ENCODE results near the gene AFAP1L2.

The AFAP1L2 gene

DNA sequence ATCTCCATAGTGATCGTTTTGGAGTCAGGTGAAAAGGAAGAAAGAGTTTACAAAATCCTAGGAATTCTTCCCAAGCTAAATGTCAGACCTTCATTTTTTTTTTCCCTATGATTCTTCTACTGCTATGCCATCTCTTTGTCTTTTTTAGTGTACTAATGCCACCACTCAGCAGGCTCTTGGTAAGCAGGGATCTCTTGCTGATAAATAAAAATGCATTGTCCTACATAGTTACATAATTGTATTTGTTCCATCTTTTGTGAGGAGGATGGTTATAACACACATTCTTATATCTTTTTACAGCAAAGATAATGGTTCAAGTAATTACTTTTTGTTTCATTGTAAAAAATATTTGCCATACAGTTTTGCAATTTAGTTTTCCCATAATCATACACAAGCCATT lies 36.8 kb upstream of the AFAP1L2 start:
- DNase-seq (ENCODE audit: low read depth in 2 of 2) = no peak
- TF ChIP-seq, protein P1, sequence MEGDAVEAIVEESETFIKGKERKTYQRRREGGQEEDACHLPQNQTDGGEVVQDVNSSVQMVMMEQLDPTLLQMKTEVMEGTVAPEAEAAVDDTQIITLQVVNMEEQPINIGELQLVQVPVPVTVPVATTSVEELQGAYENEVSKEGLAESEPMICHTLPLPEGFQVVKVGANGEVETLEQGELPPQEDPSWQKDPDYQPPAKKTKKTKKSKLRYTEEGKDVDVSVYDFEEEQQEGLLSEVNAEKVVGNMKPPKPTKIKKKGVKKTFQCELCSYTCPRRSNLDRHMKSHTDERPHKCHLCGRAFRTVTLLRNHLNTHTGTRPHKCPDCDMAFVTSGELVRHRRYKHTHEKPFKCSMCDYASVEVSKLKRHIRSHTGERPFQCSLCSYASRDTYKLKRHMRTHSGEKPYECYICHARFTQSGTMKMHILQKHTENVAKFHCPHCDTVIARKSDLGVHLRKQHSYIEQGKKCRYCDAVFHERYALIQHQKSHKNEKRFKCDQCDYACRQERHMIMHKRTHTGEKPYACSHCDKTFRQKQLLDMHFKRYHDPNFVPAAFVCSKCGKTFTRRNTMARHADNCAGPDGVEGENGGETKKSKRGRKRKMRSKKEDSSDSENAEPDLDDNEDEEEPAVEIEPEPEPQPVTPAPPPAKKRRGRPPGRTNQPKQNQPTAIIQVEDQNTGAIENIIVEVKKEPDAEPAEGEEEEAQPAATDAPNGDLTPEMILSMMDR (IDR thresholded peaks at IDR 0.05; ENCODE audit: low read depth, low read length) = no peak

DNA sequence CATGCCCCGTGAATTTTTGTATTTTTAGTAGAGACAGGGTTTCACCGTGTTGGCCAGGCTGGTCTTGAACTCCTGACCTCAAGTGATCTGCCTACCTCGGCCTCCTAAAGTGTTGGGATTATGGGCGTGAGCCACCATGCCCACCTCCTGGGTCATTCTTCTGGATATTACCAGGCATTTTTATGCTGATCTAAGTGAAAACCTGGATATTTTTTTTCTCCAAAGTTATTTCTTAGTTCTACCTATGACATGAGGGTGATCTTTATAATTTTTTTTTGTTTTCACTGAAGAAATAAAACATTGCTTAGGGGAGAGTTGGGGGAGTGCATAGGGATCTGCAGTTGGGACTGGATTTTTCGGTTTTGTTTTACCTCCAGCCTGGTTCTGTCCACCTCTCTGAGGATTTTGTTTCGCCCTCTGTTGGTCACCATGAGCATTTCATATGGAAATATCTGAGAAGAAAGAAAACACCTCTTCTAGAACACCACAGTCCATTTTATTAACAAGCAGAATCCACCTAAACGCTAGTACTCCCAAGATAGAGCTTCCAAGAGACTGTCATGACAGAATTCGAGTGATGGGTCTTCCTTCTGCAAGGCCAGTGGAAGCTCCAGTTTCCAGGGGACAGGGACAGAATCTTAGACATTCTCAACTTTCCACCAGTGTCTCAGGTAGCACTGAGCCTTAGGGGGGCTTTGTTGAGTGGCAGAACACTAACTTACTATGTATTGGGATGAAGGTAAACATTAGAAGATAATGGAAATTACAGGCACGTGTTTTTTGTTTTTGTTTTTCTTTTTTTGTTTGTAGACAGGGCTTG lies 33.4 kb upstream of the AFAP1L2 start:
- TF ChIP-seq, protein P1 (IDR thresholded peaks at IDR 0.05; ENCODE audit: low read depth, low read length) = peak; percentile 60
- H3K4me3 ChIP-seq (replicated peaks in 1 of 2; ENCODE audit: low read depth in 2 of 2, low read length in 2 of 2) = no peak overlapping the region
- DNase-seq (ENCODE audit: low read depth in 2 of 2) = peak; percentile 41 to 46

More for the DNA sequence above, 36.8 kb upstream of the AFAP1L2 start:
- H3K4me3 ChIP-seq (replicated peaks in 1 of 2; ENCODE audit: low read depth in 2 of 2, low read length in 2 of 2) = no peak overlapping the region

GRCh38 chr10:114436941-114437340 lies 32.6 kb upstream of the AFAP1L2 start:
- H3K4me3 ChIP-seq (replicated peaks in 1 of 2; ENCODE audit: low read depth in 2 of 2, low read length in 2 of 2) = no peak overlapping the region
- TF ChIP-seq, protein P1 (IDR thresholded peaks at IDR 0.05; ENCODE audit: low read depth, low read length) = no peak
- DNase-seq (ENCODE audit: low read depth in 2 of 2) = no peak

GRCh38 chr10:114432566-114433093 lies 28.3 kb upstream of the AFAP1L2 start:
- peak in 1 of 2 donors; percentile 15 for DNase-seq (ENCODE audit: low read depth in 2 of 2)
- TF ChIP-seq, protein P1 (IDR thresholded peaks at IDR 0.05; ENCODE audit: low read depth, low read length) = no peak
- no peak overlapping the region for H3K4me3 ChIP-seq (replicated peaks in 1 of 2; ENCODE audit: low read depth in 2 of 2, low read length in 2 of 2)

- no peak overlapping the region for H3K4me3 ChIP-seq (replicated peaks in 1 of 2; ENCODE audit: low read depth in 2 of 2, low read length in 2 of 2)
- DNase-seq (ENCODE audit: low read depth in 2 of 2) = no peak
- TF ChIP-seq, protein P1 (IDR thresholded peaks at IDR 0.05; ENCODE audit: low read depth, low read length) = no peak
These were observed 27.3 kb upstream of the AFAP1L2 start for GRCh38 chr10:114431414-114432135.

GRCh38 chr10:114430688-114431413 lies 26.5 kb upstream of the AFAP1L2 start:
- TF ChIP-seq, protein P1 (IDR thresholded peaks at IDR 0.05; ENCODE audit: low read depth, low read length) = no peak
- DNase-seq (ENCODE audit: low read depth in 2 of 2) = no peak
- H3K4me3 ChIP-seq (replicated peaks in 1 of 2; ENCODE audit: low read depth in 2 of 2, low read length in 2 of 2) = no peak overlapping the region
